GM23338 (cell line): Measurements from ENCODE around the gene BBOX1. TPM values are rescaled to one million over a fixed set of nuclear protein-coding genes. Genes with fewer than 3 reads are reported as not detected.

Source experiments
- ATAC-seq: fragments of 200-7000 bp; cut with Tn5 transposase; 3 replicates; pipeline ENCODE4 v1.9.1; 2020
- DNase-seq: peaks from one replicate; pipeline ENCODE4 v3.0.0-alpha.2; 2015; ENCODE audit warnings: low spot score
- H2AFZ ChIP-seq: fragments of 200-600 bp; sonication (generic); 2 replicates; pipeline ENCODE4 v1.8.0; 2016; ENCODE audit warnings: antibody characterized with exemption, mild to moderate bottlenecking, moderate library complexity
- H3F3A ChIP-seq: fragments of 200-600 bp; sonication (generic); replicated peaks from 2 replicates; pipeline ENCODE4 v1.8.0; 2017; ENCODE audit warnings: antibody characterized with exemption, mixed run types, low read depth
- H3K27ac ChIP-seq: fragments of 200-600 bp; sonication (generic); 2 replicates; pipeline ENCODE4 v1.6.1; 2016; ENCODE audit warnings: low read depth
- H3K27me3 ChIP-seq: fragments of 200-600 bp; sonication (generic); 2 replicates; pipeline ENCODE4 v1.8.0; 2016; ENCODE audit warnings: mild to moderate bottlenecking, mixed run types, moderate library complexity; ENCODE audit not compliant: insufficient read depth
- H3K36me3 ChIP-seq: fragments of 200-600 bp; sonication (generic); 2 replicates; pipeline ENCODE4 v1.8.0; 2016; ENCODE audit warnings: mild to moderate bottlenecking; ENCODE audit not compliant: insufficient read depth
- H3K4me1 ChIP-seq: fragments of 200-600 bp; sonication (generic); 2 replicates; pipeline ENCODE4 v1.8.0; 2016; ENCODE audit warnings: mild to moderate bottlenecking, moderate library complexity; ENCODE audit not compliant: insufficient read depth
- H3K4me2 ChIP-seq: fragments of 200-600 bp; sonication (generic); 2 replicates; pipeline ENCODE4 v1.7.1; 2017; ENCODE audit warnings: mixed run types
- H3K4me3 ChIP-seq: fragments of 200-600 bp; sonication (generic); 2 replicates; pipeline ENCODE4 v1.6.1; 2016; ENCODE audit warnings: mixed run types
- H3K79me2 ChIP-seq: fragments of 200-600 bp; sonication (generic); replicated peaks from 2 replicates; pipeline ENCODE4 v1.8.0; 2017; ENCODE audit warnings: mild to moderate bottlenecking; ENCODE audit not compliant: insufficient read depth
- H3K9me2 ChIP-seq: fragments of 200-600 bp; sonication (generic); 2 replicates; pipeline ENCODE4 v1.8.0; 2017; ENCODE audit not compliant: insufficient read depth
- H4K20me1 ChIP-seq: fragments of 200-600 bp; sonication (generic); replicated peaks from 2 replicates; pipeline ENCODE4 v1.8.0; 2017; ENCODE audit warnings: mild to moderate bottlenecking; ENCODE audit not compliant: insufficient read depth
- H3K27ac Mint-ChIP-seq: 2 replicates; pipeline ENCODE4 v1.8.0; 2020; ENCODE audit warnings: inconsistent platforms, mild to moderate bottlenecking, moderate library complexity, mixed read lengths
- H3K27me3 Mint-ChIP-seq: 3 replicates; pipeline ENCODE4 v1.8.0; 2022; ENCODE audit warnings: low read depth, mild to moderate bottlenecking, moderate library complexity, mixed read lengths, inconsistent platforms; ENCODE audit not compliant: insufficient read depth, poor library complexity
- H3K36me3 Mint-ChIP-seq: 3 replicates; pipeline ENCODE4 v1.8.0; 2021; ENCODE audit warnings: low read depth, mild to moderate bottlenecking, inconsistent platforms, moderate library complexity, mixed read lengths
- H3K4me1 Mint-ChIP-seq: 3 replicates; pipeline ENCODE4 v1.8.0; 2020; ENCODE audit warnings: mild to moderate bottlenecking, inconsistent platforms, mixed read lengths
- H3K4me3 Mint-ChIP-seq: 3 replicates; pipeline ENCODE4 v1.8.0; 2021; ENCODE audit warnings: moderate library complexity, mild to moderate bottlenecking, inconsistent platforms, mixed read lengths
- H3K9me3 Mint-ChIP-seq: 3 replicates; pipeline ENCODE4 v1.8.0; 2020; ENCODE audit warnings: moderate library complexity, mild to moderate bottlenecking, inconsistent platforms, mixed read lengths
- CREB1 ChIP-seq: fragments of 250-450 bp; sonication (Bioruptor Pico); IDR thresholded peaks from 2 replicates; pipeline ENCODE4 v1.5.0; 2020; ENCODE audit warnings: low read depth, mild to moderate bottlenecking, moderate library complexity
- EZH2 ChIP-seq: fragments of 200-600 bp; sonication (generic); IDR thresholded peaks from one replicate; pipeline ENCODE4 v1.8.0; 2017; ENCODE audit warnings: antibody characterized with exemption, mild to moderate bottlenecking, low read depth; ENCODE audit not compliant: unreplicated experiment
- EZH2phosphoT487 ChIP-seq: fragments of 200-600 bp; sonication (generic); IDR thresholded peaks from one replicate; pipeline ENCODE4 v1.8.1; 2018; ENCODE audit warnings: antibody characterized with exemption; ENCODE audit not compliant: unreplicated experiment
- JUNB ChIP-seq: IDR thresholded peaks from one replicate; pipeline ENCODE4 v1.6.1; 2016; ENCODE audit warnings: antibody characterized with exemption; ENCODE audit not compliant: unreplicated experiment
- NANOG ChIP-seq: IDR thresholded peaks from 2 replicates; pipeline ENCODE4 v1.6.1; 2016; ENCODE audit warnings: antibody characterized with exemption, borderline replicate concordance
- POLR2AphosphoS5 ChIP-seq: IDR thresholded peaks from 2 replicates; pipeline ENCODE4 v1.6.1; 2016; ENCODE audit warnings: antibody characterized with exemption, low read depth
- STAT1 ChIP-seq: IDR thresholded peaks from one replicate; pipeline ENCODE4 v1.6.1; 2016; ENCODE audit warnings: antibody characterized with exemption; ENCODE audit not compliant: unreplicated experiment
- ZNF114 ChIP-seq: fragments of 250-450 bp; sonication (Bioruptor Pico); IDR thresholded peaks from 2 replicates; pipeline ENCODE4 v1.5.0; 2020; ENCODE audit warnings: mild to moderate bottlenecking, moderate library complexity
- polyA plus RNA-seq: library from polyadenylated mRNA; unstranded; fragments of >200 nt; fragmentation: Nextera tagmentation; extraction: Ambion mirVana; gene quantifications from 2 replicates; pipeline ENCODE4 v1.2.1, GENCODE V29; 2016
- total RNA-seq: library from RNA; depleted of rRNA; stranded (reverse); fragments of >200 nt; shearing (Covaris generic); gene quantifications from 2 replicates; pipeline ENCODE4 v1.2.3, GENCODE V29; 2014
- TF ChIP-seq, protein P1 (sequence below): IDR thresholded peaks from one replicate; pipeline ENCODE4 v1.6.1; 2018; ENCODE audit warnings: antibody characterized with exemption; ENCODE audit not compliant: unreplicated experiment
- TF ChIP-seq, protein P2 (sequence below), 2 experiments: fragments of 200-600 bp in 1 of 2; sonication (generic) in 1 of 2; conservative IDR thresholded peaks; 2 replicates each; pipeline versions ENCODE4 v1.5.1 to v1.6.1; 2016 to 2017; ENCODE audit warnings: antibody characterized with exemption in 2 of 2, low read depth in 2 of 2, mild to moderate bottlenecking in 2 of 2, moderate library complexity in 1 of 2
- TF ChIP-seq, protein P3 (sequence below): IDR thresholded peaks from 2 replicates; pipeline ENCODE4 v1.6.1; 2016; ENCODE audit warnings: antibody characterized with exemption

The BBOX1 gene
- total and polyA plus RNA-seq, 2 experiments from 2014 or later = not detected

DNA sequence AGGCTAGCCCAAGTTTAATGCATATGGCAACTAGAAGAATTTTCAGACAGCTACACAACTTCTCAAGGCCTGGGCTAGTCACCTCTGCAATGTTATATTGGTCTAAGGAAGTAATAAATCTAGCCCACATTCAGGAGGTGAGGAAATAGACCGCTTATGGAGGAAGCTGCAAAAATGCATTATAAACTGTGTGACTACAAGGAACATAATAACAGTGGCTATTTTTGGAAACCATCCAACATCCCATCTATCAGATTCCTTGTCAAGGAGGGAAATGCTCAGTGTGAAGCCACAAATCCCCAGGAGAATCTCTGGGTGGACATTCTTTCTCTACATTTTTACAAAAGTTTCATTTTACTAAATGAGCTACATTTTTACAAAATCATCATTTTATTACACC, 76.1 kb downstream of the BBOX1 start (continued):
- TF ChIP-seq, protein P1, sequence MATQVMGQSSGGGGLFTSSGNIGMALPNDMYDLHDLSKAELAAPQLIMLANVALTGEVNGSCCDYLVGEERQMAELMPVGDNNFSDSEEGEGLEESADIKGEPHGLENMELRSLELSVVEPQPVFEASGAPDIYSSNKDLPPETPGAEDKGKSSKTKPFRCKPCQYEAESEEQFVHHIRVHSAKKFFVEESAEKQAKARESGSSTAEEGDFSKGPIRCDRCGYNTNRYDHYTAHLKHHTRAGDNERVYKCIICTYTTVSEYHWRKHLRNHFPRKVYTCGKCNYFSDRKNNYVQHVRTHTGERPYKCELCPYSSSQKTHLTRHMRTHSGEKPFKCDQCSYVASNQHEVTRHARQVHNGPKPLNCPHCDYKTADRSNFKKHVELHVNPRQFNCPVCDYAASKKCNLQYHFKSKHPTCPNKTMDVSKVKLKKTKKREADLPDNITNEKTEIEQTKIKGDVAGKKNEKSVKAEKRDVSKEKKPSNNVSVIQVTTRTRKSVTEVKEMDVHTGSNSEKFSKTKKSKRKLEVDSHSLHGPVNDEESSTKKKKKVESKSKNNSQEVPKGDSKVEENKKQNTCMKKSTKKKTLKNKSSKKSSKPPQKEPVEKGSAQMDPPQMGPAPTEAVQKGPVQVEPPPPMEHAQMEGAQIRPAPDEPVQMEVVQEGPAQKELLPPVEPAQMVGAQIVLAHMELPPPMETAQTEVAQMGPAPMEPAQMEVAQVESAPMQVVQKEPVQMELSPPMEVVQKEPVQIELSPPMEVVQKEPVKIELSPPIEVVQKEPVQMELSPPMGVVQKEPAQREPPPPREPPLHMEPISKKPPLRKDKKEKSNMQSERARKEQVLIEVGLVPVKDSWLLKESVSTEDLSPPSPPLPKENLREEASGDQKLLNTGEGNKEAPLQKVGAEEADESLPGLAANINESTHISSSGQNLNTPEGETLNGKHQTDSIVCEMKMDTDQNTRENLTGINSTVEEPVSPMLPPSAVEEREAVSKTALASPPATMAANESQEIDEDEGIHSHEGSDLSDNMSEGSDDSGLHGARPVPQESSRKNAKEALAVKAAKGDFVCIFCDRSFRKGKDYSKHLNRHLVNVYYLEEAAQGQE = no peak
- TF ChIP-seq ZNF114 = no peak
- no peak for TF ChIP-seq EZH2phosphoT487

DNA sequence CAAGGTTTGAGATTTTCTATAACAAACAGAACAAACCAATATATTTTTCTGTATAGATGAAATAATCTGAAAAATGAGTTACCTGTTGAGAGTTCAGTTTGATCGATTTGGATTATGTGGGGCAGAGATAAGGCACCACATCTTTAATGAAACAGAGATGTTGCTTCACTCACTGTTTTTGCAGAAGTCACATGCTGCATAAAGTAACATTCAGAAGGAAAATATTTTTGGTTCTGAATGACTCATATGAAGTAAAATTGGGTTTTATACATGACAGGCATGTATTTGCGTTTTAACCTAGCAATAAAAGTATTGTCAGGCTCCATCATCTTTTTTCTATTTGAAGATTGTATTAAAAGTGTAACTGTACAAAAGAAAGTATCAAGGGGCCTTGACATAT, 77.8 kb downstream of the BBOX1 start:
- no peaks in the 10 kb centered on the region for H3K36me3 ChIP-seq
- Mint-ChIP-seq H3K4me3 (no peak overlapping the region), H3K36me3 (no peaks in the 10 kb centered on the region), H3K27ac (no peak overlapping the region), H3K4me1 (peaks cover 5% of the 10 kb centered on the region; the same call in 2 of the 3 replicates), H3K9me3 (no peaks in the 10 kb centered on the region), H3K27me3 (peaks cover 1% of the 10 kb centered on the region)
- no peak overlapping the region for H3K27ac ChIP-seq
- DNase-seq (no peak), ATAC-seq (no peak)
- no peak overlapping the region for H3K4me3 ChIP-seq
- no peaks in the 10 kb centered on the region for H3K27me3 ChIP-seq
- H3K79me2 ChIP-seq = no peaks in the 10 kb centered on the region
- no peaks in the 10 kb centered on the region for H4K20me1 ChIP-seq
- no peaks in the 10 kb centered on the region for H3F3A ChIP-seq
- no peaks in the 10 kb centered on the region for H3K9me2 ChIP-seq
- H3K4me2 ChIP-seq = no peak overlapping the region
- H2AFZ ChIP-seq = no peak overlapping the region
- H3K4me1 ChIP-seq = no peaks in the 10 kb centered on the region
- TF ChIP-seq EZH2 = no peak
- TF ChIP-seq, protein P2, sequence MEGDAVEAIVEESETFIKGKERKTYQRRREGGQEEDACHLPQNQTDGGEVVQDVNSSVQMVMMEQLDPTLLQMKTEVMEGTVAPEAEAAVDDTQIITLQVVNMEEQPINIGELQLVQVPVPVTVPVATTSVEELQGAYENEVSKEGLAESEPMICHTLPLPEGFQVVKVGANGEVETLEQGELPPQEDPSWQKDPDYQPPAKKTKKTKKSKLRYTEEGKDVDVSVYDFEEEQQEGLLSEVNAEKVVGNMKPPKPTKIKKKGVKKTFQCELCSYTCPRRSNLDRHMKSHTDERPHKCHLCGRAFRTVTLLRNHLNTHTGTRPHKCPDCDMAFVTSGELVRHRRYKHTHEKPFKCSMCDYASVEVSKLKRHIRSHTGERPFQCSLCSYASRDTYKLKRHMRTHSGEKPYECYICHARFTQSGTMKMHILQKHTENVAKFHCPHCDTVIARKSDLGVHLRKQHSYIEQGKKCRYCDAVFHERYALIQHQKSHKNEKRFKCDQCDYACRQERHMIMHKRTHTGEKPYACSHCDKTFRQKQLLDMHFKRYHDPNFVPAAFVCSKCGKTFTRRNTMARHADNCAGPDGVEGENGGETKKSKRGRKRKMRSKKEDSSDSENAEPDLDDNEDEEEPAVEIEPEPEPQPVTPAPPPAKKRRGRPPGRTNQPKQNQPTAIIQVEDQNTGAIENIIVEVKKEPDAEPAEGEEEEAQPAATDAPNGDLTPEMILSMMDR (conservative IDR thresholded peaks at IDR 0.05; ENCODE audit: low read depth in 2 of 2) = no peak
- no peak for TF ChIP-seq EZH2phosphoT487
- TF ChIP-seq JUNB = no peak
- TF ChIP-seq STAT1 = no peak
- TF ChIP-seq ZNF114 = no peak
- no peak for TF ChIP-seq CREB1 (CRISPR knock-in tag)
- TF ChIP-seq, protein P3, sequence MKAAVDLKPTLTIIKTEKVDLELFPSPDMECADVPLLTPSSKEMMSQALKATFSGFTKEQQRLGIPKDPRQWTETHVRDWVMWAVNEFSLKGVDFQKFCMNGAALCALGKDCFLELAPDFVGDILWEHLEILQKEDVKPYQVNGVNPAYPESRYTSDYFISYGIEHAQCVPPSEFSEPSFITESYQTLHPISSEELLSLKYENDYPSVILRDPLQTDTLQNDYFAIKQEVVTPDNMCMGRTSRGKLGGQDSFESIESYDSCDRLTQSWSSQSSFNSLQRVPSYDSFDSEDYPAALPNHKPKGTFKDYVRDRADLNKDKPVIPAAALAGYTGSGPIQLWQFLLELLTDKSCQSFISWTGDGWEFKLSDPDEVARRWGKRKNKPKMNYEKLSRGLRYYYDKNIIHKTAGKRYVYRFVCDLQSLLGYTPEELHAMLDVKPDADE = no peak
- TF ChIP-seq POLR2AphosphoS5 = no peak
- no peak for TF ChIP-seq NANOG
- TF ChIP-seq, protein P1 = no peak
